Right lobe of liver (tissue), 4 donors: ENCODE measurements around the gene AKAP11.

ENCODE experiments used
- POLR2A ChIP-seq: fragments of 450-650 bp; IDR thresholded peaks from one replicate; pipeline ENCODE4 v1.6.1; 2017; ENCODE audit warnings: antibody characterized with exemption, mild to moderate bottlenecking
- TF ChIP-seq, protein P1 (sequence below), 4 donors: fragments of 200-600 bp in 3 of 4; fragments of 450-650 bp in 1 of 4; IDR thresholded peaks; one replicate each; pipeline versions ENCODE4 v1.5.1 to v1.8.0; 2016 to 2022; ENCODE audit warnings: antibody characterized with exemption in 4 of 4, mild to moderate bottlenecking in 2 of 4
- donor health status: DM: no; HTN: no; CAD: no.
- donor health status: DM: no; HTN: no; CAD: no.
- donor health status: DM: no; HTN: yes; CAD: no.

DNA sequence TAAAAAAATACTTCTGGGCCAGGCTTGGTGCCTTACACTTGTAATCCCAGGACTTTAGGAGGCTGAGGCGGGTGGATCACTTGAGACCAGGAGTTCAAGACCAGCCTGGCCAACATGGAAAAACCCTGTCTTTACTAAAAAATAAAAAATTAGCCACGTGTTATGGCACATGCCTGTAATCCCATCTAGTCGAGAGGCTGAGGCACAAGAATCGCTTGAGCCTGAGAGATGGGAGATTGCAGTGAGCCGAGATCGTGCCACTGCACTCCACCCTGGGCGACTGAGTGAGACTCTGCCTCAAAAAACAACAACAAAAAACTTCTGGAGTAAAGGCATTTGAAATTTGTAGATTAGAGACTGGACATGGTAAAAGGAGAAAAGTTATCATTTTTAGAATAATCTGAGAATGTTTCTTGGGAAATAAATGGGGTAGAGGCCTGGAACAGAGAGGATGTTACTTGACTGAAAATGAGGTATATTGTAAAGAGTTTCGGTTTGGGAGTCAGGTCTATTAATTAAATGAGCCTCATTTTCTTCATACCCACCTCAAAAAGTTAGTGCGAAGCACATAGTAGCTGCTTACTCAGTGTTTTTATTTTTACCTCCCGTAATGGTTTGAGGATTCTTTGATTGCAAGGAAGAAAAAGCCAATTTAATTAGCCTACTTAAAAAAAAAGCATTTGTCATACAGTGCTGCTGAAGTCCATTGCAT, 2.6 kb downstream of the AKAP11 start:
- TF ChIP-seq, protein P1, sequence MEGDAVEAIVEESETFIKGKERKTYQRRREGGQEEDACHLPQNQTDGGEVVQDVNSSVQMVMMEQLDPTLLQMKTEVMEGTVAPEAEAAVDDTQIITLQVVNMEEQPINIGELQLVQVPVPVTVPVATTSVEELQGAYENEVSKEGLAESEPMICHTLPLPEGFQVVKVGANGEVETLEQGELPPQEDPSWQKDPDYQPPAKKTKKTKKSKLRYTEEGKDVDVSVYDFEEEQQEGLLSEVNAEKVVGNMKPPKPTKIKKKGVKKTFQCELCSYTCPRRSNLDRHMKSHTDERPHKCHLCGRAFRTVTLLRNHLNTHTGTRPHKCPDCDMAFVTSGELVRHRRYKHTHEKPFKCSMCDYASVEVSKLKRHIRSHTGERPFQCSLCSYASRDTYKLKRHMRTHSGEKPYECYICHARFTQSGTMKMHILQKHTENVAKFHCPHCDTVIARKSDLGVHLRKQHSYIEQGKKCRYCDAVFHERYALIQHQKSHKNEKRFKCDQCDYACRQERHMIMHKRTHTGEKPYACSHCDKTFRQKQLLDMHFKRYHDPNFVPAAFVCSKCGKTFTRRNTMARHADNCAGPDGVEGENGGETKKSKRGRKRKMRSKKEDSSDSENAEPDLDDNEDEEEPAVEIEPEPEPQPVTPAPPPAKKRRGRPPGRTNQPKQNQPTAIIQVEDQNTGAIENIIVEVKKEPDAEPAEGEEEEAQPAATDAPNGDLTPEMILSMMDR (IDR thresholded peaks at IDR 0.05), result no peak
- TF ChIP-seq POLR2A, result no peak
